NCI-H446 (cell line): ENCODE results near the gene XYLT1.

ENCODE experiments used
- DNase-seq, 2 experiments: peaks; one replicate each; lab custom pipeline; 2025; lab: John Stamatoyannopoulos, UW

Gene XYLT1

GRCh38 chr16:17358846-17359245 lies 111.9 kb downstream of the XYLT1 start:
- DNase-seq: no peak

DNA sequence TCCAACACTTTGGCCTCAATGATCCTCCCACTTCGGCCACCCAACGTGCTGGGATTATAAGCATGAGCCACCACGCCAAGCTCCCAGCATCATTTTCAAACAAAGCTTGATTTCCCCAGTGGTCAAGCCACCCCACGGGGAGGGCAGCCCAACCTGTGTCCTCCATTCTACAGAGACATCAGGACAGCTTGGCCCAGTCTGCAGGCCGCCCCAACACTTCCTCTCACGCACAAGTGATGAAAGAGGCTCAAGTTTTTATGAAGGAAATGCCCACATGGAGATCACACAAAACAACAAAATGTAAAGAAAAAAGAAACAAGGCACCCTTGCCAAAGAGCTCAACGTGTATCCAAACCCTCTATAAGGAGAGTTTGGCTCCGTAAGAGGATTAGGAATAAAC lies 112.4 kb downstream of the XYLT1 start:
- DNase-seq: no peak

GRCh38 chr16:17357307-17358062 lies 113.3 kb downstream of the XYLT1 start:
- no peak for DNase-seq

- DNase-seq: no peak
These were observed 114.4 kb downstream of the XYLT1 start for GRCh38 chr16:17356243-17356933.

DNA sequence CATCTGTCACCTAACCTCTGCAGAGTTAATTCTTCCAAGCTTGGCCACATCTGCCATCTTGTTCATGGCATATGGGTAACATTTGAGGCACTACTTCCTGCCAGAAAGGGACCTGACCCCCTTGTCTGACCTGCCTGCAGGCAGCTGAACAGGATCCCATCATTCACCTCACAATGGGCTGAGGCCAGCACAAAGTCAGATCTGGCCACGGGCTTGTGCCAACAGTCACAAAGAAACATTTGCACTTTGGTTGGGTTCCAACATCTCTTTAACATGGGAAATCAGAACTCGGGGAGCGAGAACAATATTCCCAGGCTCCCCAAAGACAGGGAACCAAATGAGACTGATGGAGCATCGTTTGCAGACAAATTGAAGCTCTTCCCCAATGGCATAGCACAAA lies 116.1 kb downstream of the XYLT1 start:
- DNase-seq: no peak

GRCh38 chr16:17354141-17354601 lies 116.6 kb downstream of the XYLT1 start:
- peak in 1 of 2 experiments; percentile 25 for DNase-seq

DNA sequence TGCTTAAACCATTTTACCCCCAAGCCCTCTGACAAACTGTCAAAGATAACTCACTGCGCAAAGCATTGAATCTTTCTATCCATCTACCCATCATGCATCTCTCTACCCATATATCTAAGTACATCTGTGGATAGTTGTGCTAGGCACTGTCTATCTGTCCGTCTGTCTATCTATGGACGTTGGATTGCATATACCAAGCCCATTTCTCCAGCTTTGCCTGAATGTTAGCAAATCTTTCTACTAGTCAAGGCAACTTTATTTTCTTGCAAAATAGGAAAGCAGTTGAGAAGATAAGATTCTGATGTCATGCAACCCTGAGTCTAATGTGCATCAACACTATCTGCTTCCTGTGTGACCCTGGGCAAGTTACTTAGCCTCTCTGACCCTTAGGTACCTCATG lies 117.2 kb downstream of the XYLT1 start:
- DNase-seq: no peak

DNA sequence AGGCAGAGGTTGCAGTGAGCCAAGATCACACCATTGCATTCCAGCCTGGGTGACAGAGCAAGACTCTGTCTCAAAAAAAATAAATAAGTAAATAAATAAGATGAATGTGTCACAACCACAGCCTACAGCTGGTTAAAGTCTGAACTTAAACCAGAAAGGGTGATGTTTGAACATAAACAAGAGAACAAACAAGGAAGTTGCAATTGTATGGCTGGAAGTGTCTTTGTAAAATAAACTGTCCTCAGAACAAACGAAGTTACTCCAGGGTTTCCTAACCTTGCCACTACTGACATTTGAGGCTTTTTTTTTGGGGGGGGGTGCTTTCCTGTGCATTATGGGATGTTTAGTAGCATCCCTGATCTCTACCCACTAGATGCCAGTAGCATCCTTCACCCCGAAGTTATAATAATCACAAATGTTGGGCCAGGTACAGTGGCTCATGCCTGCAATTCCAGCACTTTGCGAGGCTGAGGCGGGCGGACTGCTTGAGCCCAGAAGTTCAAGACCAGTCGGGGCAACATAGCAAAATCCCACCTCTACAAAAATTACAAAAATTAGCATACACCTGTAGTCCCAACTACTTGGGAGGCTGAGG lies 119.2 kb downstream of the XYLT1 start:
- DNase-seq: no peak

DNA sequence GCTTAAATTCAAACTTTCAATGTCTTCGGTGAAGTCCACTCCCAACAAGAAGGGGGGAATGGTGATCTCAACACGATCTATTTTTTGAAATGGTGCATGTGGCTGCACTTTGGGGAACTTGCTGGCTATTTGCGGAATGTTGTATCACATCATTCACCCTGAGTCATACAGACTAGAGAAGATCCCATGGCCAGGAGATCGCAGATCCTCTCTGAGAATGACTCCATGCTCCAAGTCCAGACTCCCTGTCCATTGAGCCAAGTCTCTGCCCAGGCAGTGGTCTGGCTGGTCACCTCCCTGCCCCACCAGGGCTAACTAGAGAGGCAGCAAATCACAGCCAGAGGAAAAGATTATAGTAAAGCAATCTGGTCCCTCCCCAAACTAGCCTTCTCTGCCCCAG lies 120.6 kb downstream of the XYLT1 start:
- no peak for DNase-seq

GRCh38 chr16:17348826-17349225 lies 121.9 kb downstream of the XYLT1 start:
- DNase-seq: no peak

DNA sequence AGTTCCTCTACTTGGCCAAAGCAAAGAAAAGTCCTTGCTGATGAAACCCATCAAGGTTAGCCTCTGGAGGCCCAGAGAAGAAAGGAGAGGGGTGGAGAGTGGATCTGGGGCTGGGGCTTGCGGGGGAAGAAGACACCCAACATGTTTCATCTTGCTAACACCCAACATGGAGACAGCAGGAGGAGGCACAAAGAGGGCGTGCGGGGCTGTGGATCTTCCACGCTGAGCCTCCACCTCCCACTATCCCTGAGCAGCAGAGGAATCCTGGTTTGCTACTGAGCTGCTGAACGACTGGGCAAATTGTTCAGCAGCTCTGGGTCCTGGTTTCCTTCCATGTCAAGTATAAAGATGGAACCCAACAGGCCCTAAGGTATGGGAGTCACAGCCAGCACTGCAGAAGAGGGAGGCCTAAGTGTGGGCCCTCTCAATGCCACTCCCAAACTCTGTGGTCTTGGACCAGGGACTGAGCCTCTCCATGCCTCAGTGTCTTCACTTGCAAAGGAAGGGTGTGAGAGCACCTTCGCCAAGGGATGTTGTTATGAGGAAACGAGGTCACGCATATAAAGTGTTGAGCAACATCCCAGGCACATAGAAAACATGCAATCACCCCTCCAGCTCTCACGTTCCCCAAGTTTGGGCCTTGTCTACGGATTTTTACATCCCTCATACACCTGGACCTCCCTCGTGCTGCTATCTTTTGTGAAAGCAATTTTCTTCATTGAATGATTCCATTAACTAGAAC lies 122.5 kb downstream of the XYLT1 start:
- no peak for DNase-seq

DNA sequence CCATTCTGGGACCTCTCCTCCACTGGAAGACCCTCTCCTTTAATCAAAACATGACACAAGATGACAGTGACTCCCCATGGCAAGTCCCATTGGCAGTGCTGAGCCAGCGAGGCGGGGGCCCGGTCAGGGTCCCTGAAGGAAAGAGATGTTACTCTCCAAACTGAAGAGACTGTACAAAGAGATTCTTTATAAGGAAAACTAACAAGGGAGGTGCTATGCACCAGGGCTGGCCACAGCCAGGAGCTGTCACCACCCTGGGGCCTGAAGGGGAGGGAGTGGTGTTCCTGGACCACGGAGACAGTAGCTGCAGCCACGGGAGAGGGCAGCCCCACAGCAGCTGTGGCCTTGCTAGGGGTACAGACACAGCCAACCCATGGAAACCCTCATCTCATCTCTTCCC lies 123.1 kb downstream of the XYLT1 start:
- no peak for DNase-seq

- no peak for DNase-seq
These were observed 123.9 kb downstream of the XYLT1 start for GRCh38 chr16:17346621-17347569.

GRCh38 chr16:17345043-17345442 lies 125.7 kb downstream of the XYLT1 start:
- no peak for DNase-seq

GRCh38 chr16:17343728-17344127 lies 127.0 kb downstream of the XYLT1 start:
- no peak for DNase-seq

- DNase-seq: no peak
These were observed 127.7 kb downstream of the XYLT1 start for GRCh38 chr16:17343028-17343427.

- DNase-seq: no peak
These were observed 128.7 kb downstream of the XYLT1 start for GRCh38 chr16:17342031-17342430.

GRCh38 chr16:17340804-17341203 lies 130.0 kb downstream of the XYLT1 start:
- no peak for DNase-seq

DNA sequence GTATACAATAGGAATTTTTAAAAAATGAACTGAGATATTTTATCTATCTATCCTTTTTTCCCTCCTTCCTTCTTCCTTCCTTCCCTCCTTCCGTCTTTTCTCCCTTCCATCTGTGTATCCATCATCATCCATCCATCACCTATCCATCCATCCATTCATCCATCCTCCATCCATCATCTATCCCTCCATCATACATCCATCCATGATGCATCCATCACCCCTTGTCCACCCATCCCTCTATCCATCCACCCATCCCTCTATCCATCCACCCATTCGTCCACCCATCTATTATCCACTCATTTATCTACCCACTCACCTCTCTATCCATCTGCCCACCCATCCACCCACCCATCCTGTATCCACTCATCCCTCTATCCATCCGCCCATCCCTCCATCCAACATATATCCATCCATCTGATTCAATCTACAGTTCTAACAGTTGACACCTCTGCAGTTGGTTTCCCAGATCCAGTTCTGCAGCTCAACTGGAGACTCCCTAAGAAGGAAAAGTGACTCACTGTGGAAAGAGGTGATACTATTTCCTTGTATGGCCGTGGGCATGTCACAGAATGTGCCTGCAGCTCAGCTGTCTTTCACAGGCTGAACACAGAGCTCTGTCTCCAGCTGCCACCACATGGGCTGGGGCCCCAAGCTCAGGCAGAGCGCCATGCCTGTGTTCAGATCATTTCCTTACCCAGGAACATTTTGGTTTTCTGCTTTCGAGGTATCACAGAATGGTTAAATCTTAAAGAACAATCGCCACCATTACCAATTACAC lies 130.8 kb downstream of the XYLT1 start:
- DNase-seq: no peak

DNA sequence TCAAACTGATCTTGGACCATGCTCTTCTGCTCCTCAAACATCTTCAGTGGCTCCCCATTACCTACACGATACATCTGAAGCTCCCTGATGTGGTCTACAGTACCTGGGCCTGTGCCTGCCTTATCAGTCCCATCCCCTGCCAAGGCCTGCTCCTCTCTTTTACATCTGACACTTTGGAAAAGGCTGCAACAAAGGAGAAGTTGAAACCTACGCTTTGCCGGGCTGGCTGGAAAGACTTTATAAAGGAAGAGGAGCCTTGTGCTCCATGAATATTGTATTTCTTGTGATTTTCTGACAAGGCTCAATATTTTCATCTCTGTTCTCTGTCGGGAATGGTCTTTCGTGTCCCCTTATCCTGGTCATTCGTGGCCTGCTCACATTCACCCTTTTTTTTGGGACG lies 132.5 kb downstream of the XYLT1 start:
- no peak for DNase-seq

- no peak for DNase-seq
These were observed 134.2 kb downstream of the XYLT1 start for GRCh38 chr16:17336530-17336900.
